NB4 (cell line): ENCODE results near the gene ZP1.

Experiments used
- POLR2A ChIP-seq: IDR thresholded peaks from 2 replicates; pipeline ENCODE4 v1.6.1; 2011; ENCODE audit warnings: mild to moderate bottlenecking; ENCODE audit not compliant: insufficient read length; ENCODE audit errors: extremely low read depth
- TF ChIP-seq, protein P1 (sequence below): IDR thresholded peaks from one replicate; pipeline ENCODE4 v1.5.1; 2012; ENCODE audit warnings: low read depth, low read length

DNA sequence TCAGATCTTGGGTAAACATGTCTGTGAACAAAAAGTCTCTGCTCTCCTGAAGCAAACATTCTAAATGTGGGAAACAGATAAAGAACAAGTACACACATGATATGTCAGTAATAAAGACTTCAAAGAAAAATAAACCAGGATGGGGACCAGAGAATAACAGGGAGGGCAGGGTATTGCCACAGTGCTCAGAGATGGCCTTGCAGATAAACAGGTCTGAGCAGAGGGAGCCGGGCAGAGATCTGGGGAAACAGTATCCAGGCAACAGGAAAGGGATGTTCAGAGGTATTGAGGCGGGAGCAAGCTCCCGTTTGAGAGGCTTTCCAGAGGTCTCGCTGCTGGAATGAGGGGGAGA, 22.5 kb upstream of the ZP1 start:
- TF ChIP-seq, protein P1, sequence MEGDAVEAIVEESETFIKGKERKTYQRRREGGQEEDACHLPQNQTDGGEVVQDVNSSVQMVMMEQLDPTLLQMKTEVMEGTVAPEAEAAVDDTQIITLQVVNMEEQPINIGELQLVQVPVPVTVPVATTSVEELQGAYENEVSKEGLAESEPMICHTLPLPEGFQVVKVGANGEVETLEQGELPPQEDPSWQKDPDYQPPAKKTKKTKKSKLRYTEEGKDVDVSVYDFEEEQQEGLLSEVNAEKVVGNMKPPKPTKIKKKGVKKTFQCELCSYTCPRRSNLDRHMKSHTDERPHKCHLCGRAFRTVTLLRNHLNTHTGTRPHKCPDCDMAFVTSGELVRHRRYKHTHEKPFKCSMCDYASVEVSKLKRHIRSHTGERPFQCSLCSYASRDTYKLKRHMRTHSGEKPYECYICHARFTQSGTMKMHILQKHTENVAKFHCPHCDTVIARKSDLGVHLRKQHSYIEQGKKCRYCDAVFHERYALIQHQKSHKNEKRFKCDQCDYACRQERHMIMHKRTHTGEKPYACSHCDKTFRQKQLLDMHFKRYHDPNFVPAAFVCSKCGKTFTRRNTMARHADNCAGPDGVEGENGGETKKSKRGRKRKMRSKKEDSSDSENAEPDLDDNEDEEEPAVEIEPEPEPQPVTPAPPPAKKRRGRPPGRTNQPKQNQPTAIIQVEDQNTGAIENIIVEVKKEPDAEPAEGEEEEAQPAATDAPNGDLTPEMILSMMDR, result no peak
- TF ChIP-seq POLR2A, result no peak
